GM19395 (cell line): ENCODE measurements around the gene IGSF21.

Experiments used
- ATAC-seq: cut with Tn5 transposase; IDR thresholded peaks from one replicate; pipeline ENCODE4 v1.9.1; 2021; ENCODE audit warnings: mild to moderate bottlenecking, moderate library complexity; ENCODE audit not compliant: unreplicated experiment

The IGSF21 gene

DNA sequence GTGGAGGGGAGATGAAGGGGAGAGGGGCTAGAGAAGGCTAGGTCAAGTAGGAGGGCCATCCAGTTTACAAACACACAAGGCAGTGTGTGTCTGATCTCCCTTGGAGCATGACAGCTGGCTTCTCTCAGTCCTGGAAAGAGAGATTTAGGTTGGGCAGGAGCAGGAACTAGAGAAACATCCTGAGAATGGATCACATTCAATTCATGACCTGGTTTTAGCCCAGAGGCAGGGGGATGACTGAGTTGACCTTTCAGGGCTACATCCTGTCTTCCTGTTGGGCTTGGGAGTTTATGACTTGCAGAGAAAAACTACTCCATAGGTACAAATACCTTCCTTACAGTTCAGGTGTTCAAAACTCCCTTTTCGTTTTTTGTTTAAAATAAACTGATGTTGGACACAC, 97.0 kb downstream of the IGSF21 start:
- no peak for ATAC-seq

GRCh38 chr1:18205319-18205718, 97.7 kb downstream of the IGSF21 start:
- ATAC-seq: no peak

DNA sequence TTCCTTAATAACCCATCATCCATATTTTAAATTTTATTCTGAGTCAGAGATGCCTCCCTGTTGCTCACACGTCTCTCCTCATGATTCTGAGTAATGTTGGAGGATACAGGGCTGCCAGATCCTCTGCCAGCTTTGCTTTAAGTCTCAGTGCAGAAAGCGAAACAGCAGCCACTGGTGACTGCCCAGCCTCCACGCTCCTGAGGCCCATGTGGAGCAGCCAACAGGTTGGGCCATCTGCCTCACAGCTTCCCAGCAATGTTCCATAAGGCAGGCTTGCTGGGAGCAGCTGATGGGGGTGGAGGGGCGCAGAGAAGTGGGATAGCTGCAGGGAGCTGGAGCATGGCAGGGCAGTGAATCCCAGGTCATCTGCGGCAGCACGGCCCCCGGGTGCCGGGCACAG, 104.2 kb downstream of the IGSF21 start:
- ATAC-seq: no peak

DNA sequence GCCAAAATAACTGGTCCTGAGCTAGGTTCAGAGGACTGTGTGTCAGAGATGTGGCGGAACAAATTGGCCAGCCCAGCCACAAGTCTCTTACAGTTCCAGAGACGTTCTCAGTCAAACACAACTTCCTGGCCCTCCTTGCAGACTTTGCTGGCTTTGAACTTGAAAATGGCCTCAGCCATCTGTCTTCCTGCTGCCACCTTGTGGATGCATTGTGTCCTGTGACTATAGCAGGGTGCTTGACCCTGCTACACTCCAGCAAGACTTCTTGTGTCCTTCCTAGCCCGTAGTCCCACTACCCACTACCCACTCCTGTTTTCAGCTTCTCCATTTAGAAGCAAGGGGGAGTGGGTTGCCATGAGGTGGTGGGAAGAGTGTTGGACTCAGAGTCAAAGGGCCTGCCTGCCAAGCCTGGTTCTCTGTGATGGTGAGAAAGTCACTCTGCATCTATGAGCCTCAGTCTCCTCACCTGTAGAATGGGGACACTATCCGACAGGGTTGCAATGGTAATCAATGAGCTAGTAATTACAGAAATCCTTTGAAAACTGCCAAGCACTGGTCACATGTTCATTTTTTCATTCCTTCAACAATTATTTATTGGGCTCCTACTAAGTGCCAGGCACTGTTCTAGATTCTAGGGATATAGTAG, 109.9 kb downstream of the IGSF21 start:
- ATAC-seq: no peak

- no peak for ATAC-seq
Observed at GRCh38 chr1:18229625-18230024, 122.0 kb downstream of the IGSF21 start.

- no peak for ATAC-seq
Observed at GRCh38 chr1:18230321-18230720, 122.7 kb downstream of the IGSF21 start.

GRCh38 chr1:18230840-18231239, 123.2 kb downstream of the IGSF21 start:
- no peak for ATAC-seq

DNA sequence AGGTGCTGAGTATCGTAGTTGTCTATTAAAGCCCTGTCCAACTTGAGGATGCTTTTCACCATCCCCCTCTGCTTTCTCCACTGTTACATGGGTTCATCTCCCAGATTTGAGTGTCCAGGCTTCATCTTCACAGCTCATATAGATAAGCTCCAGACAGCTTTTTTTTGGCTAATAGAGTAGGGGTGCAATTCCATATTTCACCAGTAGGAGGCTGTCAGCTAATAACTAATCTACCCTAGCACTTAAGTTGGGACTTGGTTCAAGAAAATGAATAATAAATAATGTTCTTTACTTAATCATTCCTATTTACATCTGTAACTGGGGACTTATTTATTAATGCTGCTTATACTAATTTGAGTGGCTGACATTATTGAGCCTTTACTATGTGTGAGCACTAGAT, 124.5 kb downstream of the IGSF21 start:
- no peak for ATAC-seq

DNA sequence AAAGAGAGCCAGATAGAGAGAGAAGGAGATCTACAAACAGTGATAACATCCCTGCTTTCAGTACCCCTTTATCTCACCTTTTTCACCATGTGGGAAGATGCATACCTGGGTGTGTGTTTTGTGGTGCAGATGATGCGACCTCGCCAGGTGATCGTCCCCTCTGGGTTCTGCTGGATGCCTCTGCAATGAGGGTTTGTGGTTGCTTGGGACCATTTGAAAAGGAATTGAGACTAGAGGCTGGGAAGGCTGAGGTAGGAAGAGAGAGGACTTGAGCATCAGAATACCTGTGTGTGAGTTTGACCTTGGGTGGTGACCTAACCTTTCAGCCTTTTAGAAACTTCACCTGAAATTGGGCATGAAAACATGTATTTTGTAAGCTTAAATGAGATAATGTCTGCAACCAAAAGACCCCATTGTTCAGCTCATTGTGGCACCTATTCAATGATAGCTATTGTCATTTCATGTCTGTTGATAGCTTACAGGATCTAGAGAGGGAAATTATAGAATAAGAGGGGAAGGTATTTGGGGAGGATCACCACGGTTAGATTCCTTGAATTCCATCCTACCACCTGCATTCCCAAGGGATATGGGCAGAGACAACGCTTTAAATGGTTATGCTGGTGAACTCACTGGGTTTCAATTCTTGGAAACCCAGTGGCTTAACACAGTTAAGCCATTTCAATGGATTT, 125.7 kb downstream of the IGSF21 start:
- no peak for ATAC-seq

DNA sequence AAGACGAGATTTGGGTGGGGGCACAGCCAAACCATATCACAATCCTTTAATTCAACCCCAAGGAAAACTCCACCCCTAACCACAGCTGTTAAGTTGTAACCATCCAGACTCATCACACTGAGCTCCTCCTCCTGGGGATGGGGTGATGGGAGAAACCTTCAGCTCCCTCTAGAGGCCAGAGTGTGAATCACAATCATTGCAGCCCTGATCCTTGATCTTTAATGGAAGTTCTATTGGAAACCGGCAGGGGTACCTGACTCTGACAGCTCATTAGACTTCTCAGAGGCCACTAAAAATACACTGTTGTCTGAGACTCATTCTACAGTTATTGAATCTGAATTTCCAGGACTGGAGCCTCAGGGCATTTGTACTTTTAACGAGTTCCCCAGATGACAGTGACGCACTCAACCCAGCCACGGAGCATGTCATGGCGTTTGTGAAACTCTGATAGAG, 127.2 kb downstream of the IGSF21 start:
- ATAC-seq: no peak

- no peak for ATAC-seq
Observed at GRCh38 chr1:18237371-18237770, 129.8 kb downstream of the IGSF21 start.

DNA sequence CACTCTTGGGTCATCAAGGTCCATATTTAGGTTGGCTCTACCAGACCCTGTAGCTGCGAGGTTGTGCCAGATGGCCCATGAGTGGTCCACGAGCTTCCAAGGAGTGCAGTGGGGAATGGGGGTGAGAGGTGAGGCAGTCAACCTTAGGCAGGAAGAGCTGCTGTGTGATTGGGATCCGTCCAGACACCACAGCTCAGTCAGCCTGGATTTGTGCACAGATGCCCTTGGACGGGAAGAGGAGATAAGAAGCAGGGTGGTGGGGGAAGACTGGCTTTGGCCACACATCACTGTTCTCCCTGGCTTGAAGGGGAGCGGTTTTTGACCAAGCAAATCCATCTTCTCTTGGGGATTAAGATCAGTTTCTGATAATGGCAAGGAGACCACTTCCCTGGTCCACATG, 130.6 kb downstream of the IGSF21 start:
- ATAC-seq: no peak

GRCh38 chr1:18239671-18240070, 132.1 kb downstream of the IGSF21 start:
- no peak for ATAC-seq

DNA sequence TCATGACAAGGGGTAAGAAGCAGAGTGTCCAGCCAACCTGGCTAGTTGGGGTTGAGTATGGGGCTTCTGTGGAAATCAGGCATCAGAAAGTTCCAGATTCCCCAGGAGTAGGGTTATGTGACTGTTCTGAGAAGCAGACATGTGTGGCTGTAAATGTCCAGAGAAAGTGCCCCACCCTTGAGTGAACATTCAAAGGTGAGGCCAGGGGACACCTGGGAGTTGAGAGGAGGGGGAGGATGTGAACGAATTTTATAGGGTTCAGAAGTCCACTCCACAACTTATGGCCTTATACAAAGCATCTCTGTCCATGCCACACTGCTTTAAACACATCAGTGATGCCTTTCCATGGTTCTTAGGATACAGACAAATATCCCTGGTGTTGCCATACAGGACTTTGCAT, 133.3 kb downstream of the IGSF21 start:
- no peak for ATAC-seq

- ATAC-seq: no peak
Observed at GRCh38 chr1:18241891-18242290, 134.3 kb downstream of the IGSF21 start.

DNA sequence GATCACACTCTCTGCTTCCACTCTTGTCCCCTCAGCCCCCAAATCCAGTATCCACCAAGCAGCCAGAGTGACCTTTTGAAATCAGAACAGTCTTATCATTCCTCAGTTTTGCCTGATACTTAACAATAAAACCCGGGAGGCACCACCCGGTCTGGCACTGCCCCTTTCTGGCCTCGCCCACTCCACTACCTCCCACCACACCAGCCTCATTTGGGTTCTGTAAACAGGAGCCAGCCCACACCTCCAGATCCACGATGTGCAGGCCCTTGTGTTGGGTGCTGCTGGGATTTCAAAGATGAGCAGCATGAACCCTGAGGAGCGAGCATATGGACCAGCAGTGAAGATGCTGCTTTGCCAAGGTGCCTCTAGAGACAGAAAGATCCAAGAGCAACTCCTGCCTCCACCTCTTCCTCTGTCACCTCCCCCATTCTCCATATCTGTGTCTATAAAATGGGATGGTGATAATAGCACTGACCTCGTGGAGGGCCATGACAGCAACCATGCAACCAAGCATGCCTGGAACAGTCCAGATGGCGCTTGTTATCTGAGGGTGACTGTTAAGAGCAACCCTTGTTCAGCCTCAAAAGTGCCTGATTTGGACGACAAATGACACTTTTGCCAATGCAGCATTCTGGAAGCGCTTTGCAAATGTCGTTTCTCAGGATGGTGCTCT, 136.0 kb downstream of the IGSF21 start:
- ATAC-seq: no peak

- ATAC-seq: no peak
Observed at GRCh38 chr1:18244762-18245161, 137.2 kb downstream of the IGSF21 start.

DNA sequence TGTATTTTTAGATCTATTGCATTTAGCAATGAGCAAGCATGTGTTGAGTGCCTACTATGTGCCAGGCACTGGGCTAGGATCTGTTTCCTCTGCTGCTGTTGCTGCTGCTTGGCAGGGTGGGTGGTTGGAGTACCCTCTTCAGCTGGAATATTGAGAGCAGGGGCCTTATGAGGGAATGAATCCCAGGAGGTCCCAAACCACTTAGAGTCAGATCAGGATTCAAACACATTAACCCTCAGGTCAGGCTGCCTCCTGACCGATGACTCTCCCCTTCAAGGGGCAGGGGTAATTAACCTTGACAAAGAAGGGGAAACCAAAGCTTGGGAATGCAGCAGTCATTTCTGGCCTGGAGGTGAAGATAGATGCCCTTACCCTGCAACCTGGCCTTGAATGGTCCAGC, 138.0 kb downstream of the IGSF21 start:
- no peak for ATAC-seq

GRCh38 chr1:18246543-18246942, 138.9 kb downstream of the IGSF21 start:
- ATAC-seq: no peak

DNA sequence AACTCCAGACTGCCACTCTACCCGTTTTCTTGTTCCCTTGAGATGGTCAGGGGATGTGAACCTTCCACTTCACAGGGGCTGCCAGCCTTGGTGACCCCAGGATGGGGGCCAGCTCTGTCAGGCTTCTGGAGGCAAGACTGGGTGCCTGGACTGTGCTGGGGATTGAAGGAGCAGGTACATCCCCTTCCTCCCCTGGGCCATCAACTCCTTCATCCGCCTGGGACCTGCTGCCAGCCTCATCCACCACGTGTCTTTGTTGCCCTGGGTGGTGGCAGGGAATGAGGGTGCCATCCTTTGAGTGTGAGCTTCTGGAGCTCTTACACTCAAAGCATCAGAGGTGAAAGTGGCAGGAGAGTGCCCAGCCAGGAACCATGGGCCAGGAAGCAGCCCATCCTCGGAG, 139.6 kb downstream of the IGSF21 start:
- no peak for ATAC-seq

DNA sequence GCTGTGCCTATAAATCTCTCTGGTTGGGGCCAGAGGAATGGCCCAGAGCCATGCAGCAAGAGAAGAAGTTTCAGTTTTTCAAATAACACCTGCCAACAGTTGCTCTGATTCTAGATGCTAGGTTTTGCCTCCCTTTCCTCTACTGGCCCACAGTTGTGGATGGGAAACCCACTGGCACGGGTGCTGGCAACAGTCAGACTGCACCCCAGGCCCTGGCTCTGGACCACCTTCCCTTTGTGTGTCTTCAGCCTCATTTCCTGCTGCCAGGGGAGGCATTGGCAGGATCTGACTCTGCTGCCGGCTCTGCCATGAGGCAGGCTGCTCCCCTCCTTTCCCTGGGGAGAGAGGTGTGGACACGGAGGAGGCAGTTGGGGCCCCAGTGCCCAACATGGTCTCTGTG, 142.0 kb downstream of the IGSF21 start:
- no peak for ATAC-seq

GRCh38 chr1:18253093-18253492, 145.5 kb downstream of the IGSF21 start:
- no peak for ATAC-seq
